Measurements from ENCODE around the gene USP32. TPM values are rescaled to one million over a fixed set of nuclear protein-coding genes. Genes with fewer than 3 reads are reported as not detected.

The USP32 gene
- total RNA-seq, 1 experiment from 2014 or later, result 103 TPM

- TF ChIP-seq GABPB1 (CRISPR knock-in tag; IDR thresholded peaks at IDR 0.05) (no peak), NR3C1 (CRISPR knock-in tag; conservative IDR thresholded peaks at IDR 0.05; ENCODE audit: low read depth) (no peak), FOXK1 (CRISPR knock-in tag; IDR thresholded peaks at IDR 0.05) (no peak), ZNF532 (CRISPR knock-in tag; IDR thresholded peaks at IDR 0.05; ENCODE audit: borderline replicate concordance) (no peak), ZNF396 (CRISPR knock-in tag; IDR thresholded peaks at IDR 0.05; ENCODE audit: borderline replicate concordance) (no peak), ZSCAN18 (CRISPR knock-in tag; IDR thresholded peaks at IDR 0.05) (no peak), ZNF232 (CRISPR knock-in tag; IDR thresholded peaks at IDR 0.05) (no peak), MAX (CRISPR knock-in tag; IDR thresholded peaks at IDR 0.05) (no peak)
Measured at GRCh38 chr17:60159479-60159866, 232.5 kb downstream of the USP32 start (continued).

GRCh38 chr17:60158751-60159478, 233.0 kb downstream of the USP32 start:
- no peak overlapping the region for H3K4me3 Mint-ChIP-seq
- no peaks in the 10 kb centered on the region for H3K36me3 Mint-ChIP-seq
- H3K27me3 Mint-ChIP-seq (ENCODE audit: low read depth), result no peaks in the 10 kb centered on the region
- peaks cover 75% of the 10 kb centered on the region for H3K4me1 Mint-ChIP-seq
- H3K9me3 Mint-ChIP-seq, result no peaks in the 10 kb centered on the region
- H3K27ac Mint-ChIP-seq, result no peak overlapping the region
- ChIA-PET CTCF (interaction anchor here (1.1 to 4.0 kb wide), 8 partner anchors 9 to 81 kb away, joined by 3 to 20 read pairs (median 7); partner anchors contain the start of genes CA4 and HEATR6), POLR2A (interaction anchor here (0.6 to 1.5 kb wide), 3 partner anchors 16 to 1206 kb away, joined by 3 to 4 read pairs (median 3); no protein-coding TSS in a partner anchor)
- TF ChIP-seq ZNF671 (CRISPR knock-in tag; IDR thresholded peaks at IDR 0.05) (no peak), GABPB1 (CRISPR knock-in tag; IDR thresholded peaks at IDR 0.05) (no peak), ZNF425 (CRISPR knock-in tag; conservative IDR thresholded peaks at IDR 0.05) (no peak), STAT6 (CRISPR knock-in tag; conservative IDR thresholded peaks at IDR 0.05; ENCODE audit: low read depth) (no peak), KAT7 (CRISPR knock-in tag; IDR thresholded peaks at IDR 0.05; ENCODE audit: borderline replicate concordance) (no peak), TEAD1 (CRISPR knock-in tag; IDR thresholded peaks at IDR 0.05) (0 out of 2 replicates have a peak, but pooled peaks have one; percentile 26), ZNF423 (CRISPR knock-in tag; IDR thresholded peaks at IDR 0.05) (peak; percentile 58; the same call in 1 of the 2 replicates)
- no peak for DNase-seq (ENCODE audit: low spot score)
- ATAC-seq, result peak; percentile 5; the same call in 1 of the 2 replicates

Data from WTC11 (cell line).